GM18498 (cell line): Measurements from ENCODE around the gene TEX13B.
"Not testable (repeated sequence)": the region's sequence is repeated elsewhere in the genome, so short reads cannot be mapped to it uniquely, and the experiment has no call there.

Experiments
- ATAC-seq: cut with Tn5 transposase; IDR thresholded peaks from one replicate; pipeline ENCODE4 v1.9.1; 2021; ENCODE audit warnings: mild to moderate bottlenecking, moderate library complexity; ENCODE audit not compliant: unreplicated experiment

The TEX13B gene, protein sequence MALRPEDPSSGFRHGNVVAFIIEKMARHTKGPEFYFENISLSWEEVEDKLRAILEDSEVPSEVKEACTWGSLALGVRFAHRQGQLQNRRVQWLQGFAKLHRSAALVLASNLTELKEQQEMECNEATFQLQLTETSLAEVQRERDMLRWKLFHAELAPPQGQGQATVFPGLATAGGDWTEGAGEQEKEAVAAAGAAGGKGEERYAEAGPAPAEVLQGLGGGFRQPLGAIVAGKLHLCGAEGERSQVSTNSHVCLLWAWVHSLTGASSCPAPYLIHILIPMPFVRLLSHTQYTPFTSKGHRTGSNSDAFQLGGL

DNA sequence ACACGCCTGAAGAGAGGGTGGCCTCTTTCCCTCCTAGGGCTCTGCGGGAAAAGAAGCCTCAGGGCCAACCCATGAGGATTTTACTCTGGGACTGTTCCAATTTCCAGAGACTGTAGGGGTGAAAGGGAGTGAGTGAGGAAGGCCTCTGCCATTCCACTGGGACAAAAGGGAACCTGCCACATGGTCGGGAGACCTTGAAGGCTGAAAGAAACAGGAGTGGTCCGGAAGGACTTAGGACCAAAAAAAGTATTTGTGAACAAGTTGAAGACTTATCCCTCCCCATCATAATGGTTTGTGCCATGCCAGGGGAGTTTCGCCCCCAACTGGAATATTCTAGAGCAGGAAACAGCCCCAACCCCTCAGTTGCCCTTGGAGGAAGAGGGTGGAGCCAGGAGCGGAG is at the start of gene TEX13B:
Gene TEX13B, minus strand, starts transcription at position 15 of the 400 bp plus-strand sequence. CDS start 243 bp downstream, outside the sequence.
- no peak for ATAC-seq

DNA sequence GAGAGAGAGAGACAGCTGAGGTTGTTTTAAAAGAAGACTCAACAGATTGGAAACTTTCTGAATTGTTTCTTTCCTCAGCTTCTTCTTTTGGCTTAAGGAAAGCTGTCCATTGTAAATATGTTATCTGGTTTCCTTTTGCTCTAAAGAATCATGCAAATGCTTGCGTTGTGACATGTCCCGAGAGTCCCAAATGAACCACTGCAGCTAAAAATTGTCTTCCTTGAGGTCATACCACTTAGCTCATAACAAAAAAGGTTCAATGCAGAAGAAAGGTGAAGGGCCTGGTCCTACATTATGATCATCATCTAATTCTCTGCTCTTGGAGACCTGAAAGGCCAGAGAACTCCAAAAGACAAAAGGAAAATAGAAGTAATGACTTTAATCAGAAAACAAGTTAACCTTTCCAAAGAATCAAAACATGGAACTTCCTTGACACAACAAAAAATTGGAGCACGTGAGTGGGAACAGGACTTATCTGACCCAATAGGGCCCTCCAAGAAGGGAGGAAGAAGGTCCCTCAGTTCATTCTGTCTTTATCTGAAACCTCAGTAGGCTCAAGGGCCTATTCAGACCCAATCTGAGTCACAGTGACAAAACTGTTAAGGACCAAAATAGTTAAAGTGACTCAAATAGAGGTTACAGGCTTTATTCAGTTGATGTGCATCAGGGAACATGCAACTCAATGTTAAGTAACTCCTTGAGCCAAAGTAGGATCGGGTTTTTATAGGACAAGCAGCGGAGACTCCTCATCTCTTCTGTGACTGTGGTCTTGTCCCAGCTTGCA is 48.0 kb upstream of the TEX13B start:
- peak; percentile 72 for ATAC-seq

DNA sequence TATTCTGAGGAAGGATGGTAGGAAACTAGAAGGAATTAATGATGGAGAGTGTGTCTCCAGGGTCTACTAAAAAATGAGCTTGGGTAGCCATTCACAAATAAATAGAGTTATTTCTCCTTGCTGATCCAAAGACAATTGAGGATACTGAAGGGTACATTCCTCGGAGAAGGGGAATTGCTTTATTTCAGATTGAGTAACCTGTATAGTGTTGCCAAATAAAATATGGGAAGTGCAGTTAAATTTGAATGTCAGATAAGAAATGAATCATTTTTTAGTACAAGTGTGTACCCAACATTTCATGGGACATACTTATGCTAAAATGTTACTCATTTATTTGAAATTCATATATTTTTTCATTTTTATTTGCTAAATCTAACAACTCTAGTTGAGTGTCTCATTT is 46.7 kb upstream of the TEX13B start:
- ATAC-seq = no peak

DNA sequence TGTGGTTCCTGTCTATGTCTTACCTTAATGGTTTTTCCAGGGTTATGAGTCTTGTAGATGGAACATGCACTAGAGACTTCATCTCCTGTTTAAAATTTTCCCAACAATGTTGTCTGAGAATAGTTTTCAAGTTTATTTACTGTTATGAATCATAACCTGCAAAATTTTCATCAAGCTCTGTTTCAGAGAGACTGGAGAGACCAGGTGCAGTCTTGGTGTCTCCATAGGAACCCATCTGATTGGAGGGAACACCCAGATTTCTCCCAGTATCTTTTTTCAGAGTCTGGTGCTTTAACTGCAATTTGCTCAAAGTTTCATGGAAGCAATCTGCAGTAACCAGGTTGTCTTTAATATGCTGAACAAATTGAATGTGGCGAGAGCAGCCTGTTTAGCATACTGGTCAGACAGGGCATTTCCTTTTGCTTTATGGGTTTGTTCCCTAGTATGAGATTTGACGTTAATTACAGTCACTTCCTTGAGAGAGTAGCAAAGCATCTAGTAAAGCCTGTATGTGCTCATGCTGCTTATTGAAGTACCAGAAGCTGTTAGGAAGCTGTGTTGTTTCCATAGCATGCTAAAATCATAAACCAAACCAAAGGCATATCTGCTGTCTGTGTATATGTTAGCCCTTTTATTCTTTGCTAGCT is 43.9 kb upstream of the TEX13B start:
- no peak for ATAC-seq

DNA sequence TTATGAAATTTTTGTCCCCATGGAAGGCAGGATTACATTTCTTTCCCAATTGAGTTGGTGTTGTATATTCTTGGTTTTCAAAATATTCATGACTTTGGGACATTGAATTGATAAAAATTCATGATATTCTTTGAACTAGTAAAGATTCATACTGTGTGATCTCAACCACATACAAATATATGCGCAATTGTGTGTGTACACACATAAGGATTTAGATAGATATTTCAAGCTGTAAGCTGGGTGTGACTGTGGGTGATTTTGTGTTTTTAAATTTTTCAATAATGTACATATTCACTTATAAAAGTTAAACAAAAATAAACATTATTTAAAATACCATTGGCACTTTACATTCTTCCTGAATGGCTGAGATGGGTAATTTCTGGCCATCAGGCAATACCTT is 43.2 kb upstream of the TEX13B start:
- ATAC-seq = no peak

DNA sequence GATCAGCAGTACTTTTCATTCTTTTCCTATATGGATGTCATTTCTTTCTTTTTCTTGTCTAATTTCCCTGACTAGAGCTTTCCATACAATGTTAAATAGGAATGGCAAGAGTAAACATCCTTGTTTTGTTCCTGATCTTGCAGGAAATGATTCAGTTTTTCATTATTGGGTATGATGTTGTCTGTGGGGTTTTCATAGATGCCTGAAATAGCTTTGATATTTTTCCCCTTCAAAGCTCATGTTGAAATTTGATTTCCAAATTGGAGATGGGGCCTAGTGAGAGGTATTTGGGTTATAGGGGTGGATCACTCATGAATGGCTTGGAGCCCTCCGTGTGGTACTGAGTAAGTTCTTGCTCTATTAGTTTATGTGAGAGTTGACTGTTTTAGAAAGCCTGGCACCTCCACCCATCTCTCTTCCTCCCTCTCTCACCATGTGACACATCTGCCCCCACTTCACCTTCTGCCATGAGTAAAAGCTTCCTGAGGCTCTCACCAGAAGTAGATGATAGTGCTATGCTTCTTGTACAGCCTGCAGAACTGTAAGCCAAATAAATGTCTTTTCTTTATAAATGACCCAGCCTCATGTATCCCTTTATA is 40.4 kb upstream of the TEX13B start:
- no peak for ATAC-seq

DNA sequence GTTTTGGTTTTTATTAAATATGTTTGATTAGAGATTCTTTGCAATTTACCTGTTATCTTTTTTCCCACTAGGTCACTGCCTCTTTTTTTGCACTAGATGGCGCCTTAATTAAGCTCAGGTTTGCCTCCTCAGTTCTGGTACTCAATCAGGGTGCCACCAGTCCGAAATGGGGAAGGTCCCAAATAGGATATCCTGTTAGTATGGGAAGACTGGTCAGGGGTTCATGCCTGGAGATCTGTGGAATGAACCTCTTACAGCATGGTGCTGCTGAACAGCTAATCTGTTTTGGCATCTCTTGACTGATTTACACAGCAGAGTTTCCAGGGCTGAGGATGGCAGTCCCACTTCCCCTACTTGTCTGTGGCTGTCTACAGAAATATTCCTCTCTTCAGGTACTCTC is 38.5 kb upstream of the TEX13B start:
- peak; percentile 55 for ATAC-seq

DNA sequence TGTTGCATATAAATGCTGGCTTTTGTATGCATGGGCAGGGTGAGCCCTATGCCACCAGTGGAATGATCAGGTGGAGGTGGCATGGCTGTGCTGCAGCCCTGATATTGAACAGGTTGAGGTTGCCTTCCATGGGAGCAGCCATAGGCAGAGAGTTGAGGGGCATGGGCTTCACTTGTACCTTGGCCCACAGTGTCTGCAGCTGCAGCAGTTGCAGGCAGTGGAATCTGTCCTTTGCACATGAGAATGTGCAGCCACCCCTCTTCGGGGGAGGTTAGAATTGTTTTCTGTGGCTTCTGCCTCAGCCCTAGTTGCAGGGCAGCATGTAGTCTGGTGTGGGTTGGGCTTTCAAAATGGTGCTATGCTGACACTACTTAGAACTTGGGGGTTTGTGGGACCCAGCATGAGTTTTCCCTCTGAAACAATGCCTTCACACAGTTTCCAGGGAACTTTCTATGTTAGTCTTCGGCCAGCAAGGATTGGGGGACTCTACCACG is 37.3 kb upstream of the TEX13B start:
- ATAC-seq = no peak

DNA sequence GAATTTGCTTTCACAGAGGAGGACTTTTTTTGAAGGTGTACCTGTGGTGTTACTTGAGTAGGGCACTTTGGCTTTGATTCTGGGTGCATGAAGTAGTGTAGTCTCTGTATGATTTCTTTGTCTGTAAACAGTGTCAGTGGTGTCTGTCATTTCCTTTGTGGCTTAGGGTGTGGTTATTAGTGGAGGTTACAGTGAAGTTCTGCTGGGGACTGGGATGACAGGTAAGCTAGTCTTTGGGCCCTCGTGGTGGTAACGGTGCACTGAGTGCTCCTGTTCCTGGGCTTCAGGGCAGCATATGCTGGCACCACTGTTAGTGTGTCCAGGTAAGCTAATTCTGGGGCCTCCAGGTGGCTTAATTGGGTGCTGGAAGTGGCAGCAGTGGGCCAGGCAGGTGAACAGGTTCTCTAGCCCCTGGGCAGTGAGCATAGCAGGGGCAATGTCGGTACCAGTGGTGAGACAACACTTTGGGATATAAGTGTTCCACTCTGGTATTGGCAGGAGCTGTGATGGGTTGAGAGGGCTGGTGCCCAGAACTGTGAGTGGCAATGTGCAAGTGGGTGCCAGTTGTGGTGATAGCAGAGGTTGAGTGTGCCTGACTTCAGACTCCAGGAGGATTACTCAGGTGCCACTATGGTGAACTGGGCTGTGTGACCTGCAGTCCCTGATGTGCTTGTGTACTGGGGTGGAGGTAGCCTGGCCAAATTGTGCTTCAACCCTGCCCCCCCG is 36.6 kb upstream of the TEX13B start:
- ATAC-seq = no peak

DNA sequence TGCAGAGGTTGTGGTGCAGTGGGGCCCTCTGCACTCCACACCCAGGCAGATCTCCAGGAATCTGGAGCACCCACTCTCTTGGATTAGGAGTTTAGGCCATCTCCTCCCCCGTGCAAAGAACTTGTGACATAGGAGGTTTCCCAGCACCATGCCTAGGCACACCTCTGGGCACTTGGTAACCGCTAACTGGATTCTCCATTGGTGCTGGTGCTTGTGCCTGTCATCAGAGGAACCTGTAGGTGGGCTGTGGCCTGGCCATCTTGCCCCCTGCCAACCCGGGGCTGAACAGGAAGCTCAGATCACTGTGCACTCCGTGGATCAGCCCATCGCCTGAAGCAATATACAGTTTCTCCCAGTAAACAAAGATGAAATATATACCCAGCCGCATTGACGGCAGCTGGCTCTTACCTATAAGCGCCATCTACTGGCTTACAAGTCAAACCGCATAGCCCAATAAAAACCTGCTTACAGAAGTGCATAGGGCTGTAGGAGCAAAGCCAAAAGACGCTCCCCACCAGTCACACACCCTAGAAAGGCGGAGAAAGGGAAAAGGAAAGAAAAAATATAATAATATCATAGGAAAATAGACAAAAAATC is 19.1 kb upstream of the TEX13B start:
- peak; percentile 95 for ATAC-seq

DNA sequence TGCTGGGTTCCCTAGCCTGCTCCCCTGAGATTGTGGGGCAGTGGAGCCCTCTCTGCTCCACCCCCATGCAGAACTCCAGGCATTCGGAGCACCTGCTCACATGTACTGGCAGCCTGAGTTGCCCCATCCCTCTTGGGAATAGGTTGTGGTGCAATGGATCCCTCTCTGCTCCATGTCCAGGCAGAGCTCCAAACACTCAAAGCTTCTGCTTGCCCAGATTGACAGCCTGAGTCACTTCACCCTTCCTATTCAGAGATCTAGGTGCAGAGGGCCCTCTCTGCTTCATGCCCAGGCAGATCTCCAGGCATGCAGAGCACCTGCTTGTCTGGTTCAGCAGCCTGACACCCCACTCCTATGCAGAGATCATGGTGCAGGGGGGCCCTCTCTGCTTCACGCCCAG is 18.6 kb upstream of the TEX13B start:
- peak; percentile 43 for ATAC-seq

DNA sequence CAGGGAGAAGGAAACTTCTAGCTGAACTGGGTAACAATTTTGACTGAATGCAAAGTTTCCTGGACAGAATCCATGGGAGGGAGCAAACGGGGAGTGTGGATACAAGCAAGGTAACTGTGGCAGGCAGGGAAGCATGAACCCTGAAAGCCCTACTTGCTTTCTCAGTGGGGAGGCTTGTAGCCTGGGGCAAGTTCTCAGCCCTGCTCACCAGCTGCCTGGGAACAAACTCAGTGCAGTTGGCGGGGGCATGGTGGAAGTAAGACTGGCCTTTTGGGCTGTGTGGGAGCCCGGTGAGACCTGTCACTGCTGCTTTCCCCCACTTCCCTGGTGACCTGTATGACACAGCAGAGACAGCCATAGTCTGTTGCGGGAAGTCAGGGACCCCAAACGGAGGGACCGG is 14.0 kb upstream of the TEX13B start:
- no peak for ATAC-seq

DNA sequence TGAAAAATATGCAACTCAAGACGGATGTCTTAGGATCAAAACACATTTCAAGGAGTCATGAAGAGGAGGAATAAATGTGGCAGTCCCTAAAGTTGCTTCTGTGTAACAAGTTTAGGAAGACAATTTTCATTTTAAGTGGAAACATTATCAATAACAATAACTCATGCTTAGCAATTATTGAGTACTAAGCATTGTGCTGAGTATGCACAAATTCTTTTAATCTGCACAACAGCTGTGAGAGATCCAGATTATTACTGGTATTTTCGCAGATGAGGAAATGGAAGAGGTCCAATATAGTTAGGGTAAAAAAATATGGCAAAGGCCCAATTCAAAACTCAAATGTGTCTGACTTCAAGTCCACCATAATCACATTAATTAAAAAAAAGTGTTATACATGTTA is 2.9 kb upstream of the TEX13B start:
- no peak for ATAC-seq

DNA sequence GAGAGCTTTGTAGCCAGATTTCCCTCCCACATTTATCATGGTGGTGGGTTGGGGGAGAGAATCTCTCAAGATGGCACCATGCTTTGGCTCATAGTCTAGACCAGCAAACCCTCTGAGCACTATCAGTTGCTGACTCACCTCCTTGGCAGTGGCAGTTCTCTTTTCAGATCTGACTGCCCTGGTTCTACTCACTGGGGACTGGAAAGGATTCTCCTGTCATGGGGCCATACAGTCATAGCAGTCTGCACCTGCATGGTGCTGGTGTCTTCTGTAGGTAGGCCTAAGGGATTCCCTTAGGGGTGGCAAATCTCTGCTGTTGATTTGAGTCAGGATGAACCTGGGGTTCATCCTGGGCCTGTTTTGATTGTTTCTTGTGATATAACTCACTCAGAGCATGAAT is 2.6 kb downstream of the TEX13B start:
- no peak for ATAC-seq

DNA sequence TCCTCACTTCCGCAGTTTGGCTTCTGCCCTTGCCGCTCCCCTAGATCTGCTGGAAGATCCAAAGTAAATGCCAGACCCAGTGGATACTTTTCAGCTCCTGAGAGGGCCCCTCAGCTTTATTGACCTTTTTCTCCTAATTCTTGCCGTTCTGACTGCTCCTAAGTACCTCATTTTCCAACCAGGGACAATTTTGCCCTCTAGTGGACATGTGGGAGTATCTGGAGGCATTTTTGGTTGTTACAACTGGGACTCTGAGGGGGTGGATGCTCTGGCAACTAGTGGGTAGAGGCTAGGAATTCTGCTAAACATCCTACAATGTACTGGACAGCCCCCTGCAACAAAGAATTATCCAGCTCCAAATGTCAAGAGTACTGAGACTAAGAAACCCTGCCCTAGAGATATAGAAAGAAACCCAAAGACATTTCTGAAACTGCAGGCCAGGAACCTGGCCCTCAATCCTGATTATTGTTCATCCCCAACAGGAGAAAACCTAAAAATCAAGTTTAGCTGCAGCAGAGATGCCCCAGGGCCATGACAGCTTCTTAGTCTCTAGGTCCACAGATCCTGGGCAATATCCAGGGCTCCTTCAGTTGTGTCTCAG is 3.4 kb downstream of the TEX13B start:
- no peak for ATAC-seq

DNA sequence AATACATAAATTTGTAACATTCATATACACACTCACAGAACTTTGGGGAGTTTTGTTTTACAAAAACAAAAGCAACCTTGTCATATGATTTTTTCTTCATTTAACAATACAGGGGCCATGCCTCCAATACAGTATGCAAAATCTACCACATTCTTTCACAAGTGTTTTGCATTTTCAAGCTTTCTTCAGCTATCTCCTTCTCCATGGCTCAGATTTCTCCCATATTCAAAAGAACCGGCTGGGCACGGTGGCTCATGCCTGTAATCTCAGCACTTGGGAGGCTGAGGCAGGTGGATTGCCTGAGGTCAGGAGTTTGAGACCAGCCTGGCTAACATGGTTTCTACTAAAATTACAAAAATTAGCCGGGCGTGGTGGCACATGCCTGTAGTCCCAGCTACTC is 4.1 kb downstream of the TEX13B start:
- no peak for ATAC-seq

DNA sequence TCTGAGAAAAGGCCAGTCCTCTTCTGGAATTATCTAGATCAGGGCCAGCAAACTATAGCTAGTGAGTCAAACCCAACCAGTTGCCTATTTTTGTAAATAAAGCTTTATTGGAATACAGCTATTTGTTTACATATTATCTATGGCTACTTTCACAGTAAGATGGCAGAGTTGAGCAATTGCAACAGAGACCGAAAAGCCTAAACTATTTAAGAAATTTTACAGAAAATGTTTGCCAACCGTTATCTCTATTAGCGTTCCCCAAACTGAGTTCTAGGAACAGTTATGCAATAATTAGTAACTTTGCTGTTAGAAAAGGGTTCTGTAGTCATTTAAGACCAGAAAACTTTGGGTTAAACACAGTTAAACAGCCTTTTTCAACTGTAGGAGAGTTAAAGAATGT is 10.5 kb downstream of the TEX13B start:
- ATAC-seq = no peak

DNA sequence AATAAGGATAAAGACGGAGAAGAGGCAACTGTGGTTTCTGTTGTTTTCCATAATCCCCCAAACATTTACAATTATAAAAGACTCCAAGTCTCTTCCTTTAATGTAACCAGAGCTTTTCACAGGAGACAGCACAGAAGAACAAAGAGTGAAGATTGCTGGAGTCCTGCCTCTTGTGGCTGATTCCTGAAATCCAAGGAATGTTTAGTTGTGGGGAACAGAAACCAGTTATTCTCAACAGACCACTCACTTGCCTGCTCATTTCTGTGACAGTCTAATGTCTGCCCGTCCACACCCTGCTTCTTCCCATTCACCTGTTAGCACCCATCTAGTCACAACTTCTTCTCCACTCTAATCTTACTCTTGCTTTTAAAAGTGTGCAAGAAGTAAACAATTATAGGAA is 12.1 kb downstream of the TEX13B start:
- ATAC-seq = no peak

DNA sequence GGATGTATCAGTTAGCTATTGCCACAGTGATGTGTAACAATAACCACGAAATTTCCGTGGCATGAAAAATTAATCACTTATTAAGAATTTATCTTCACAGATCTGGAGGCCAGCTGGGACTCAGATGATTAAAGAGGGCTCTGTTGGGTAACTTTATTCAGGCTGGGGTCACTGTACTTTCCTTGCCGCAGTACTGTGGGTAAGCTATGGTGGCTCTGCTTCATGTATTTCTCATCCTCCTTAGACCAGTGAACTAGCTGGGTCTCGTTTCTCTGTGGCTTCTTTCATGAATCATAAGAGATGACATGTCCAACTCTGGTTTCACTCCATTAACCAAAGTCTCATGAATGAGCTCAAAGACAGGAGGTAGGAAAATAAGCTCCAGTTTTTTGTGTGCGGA is 13.5 kb downstream of the TEX13B start:
- peak; percentile 65 for ATAC-seq

DNA sequence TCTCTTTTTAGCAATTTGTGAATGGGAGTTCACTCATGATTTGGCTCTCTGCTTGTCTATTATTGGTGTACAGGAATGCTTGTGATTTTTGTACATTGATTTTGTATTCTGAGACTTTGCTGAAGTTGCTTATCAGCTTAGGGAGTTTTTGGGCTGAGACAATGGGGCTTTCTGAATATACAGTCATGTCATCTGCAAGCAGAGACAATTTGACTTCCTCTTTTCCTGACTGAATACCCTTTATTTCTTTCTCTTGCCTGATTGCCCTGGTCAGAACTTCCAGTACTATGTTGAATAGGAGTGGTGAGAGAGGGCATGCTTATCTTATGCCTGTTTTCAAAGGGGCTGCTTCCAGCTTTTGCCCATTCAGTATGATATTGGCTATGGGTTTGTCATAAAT is 26.8 kb downstream of the TEX13B start:
- ATAC-seq = not testable (repeated sequence)
